SIG-M5 treated with dmso at 0.1 percent for 504 hours (cell line): ENCODE measurements around the gene FAM161A.
"Not testable (repeated sequence)": the region's sequence is repeated elsewhere in the genome, so short reads cannot be mapped to it uniquely, and the experiment has no call there.

Source experiments
- DNase-seq: peaks from one replicate; lab custom pipeline; 2025; ENCODE audit not compliant: unreplicated experiment; lab: John Stamatoyannopoulos, UW

The FAM161A gene

GRCh38 chr2:61853847-61854563 lies at the start of gene FAM161A:
TSS of gene FAM161A (minus strand) at chr2:61854060. CDS start at chr2:61854041, 19 bp downstream.
- peak; percentile 83 for DNase-seq

- no peak for DNase-seq
These were observed 46.4 kb upstream of the FAM161A start for GRCh38 chr2:61900281-61900680.

- peak; percentile 58 for DNase-seq
These were observed 45.0 kb upstream of the FAM161A start for GRCh38 chr2:61898810-61899209.

- DNase-seq = peak; percentile 92
These were observed 34.6 kb upstream of the FAM161A start, which contains the start of gene CCT4 for GRCh38 chr2:61888267-61889055. TSS of gene CCT4 (minus strand) at chr2:61888656. CDS start at chr2:61888507, 149 bp downstream.

GRCh38 chr2:61887717-61888266 lies 33.9 kb upstream of the FAM161A start:
- DNase-seq = peak; percentile 35

- no peak for DNase-seq
These were observed 32.2 kb upstream of the FAM161A start for GRCh38 chr2:61885896-61886603.

GRCh38 chr2:61882850-61883249 lies 29.0 kb upstream of the FAM161A start:
- no peak for DNase-seq

- DNase-seq = not testable (repeated sequence)
These were observed 25.5 kb upstream of the FAM161A start for GRCh38 chr2:61879351-61879750.

GRCh38 chr2:61878761-61879160 lies 24.9 kb upstream of the FAM161A start:
- no peak for DNase-seq

GRCh38 chr2:61877571-61878245 lies 23.8 kb upstream of the FAM161A start:
- no peak for DNase-seq

GRCh38 chr2:61876400-61876799 lies 22.5 kb upstream of the FAM161A start:
- no peak for DNase-seq

- not testable (repeated sequence) for DNase-seq
These were observed 12.7 kb upstream of the FAM161A start for GRCh38 chr2:61866482-61867089.

GRCh38 chr2:61862085-61862484 lies 8.2 kb upstream of the FAM161A start:
- DNase-seq = no peak

- no peak for DNase-seq
These were observed 3.4 kb upstream of the FAM161A start for GRCh38 chr2:61857224-61857623.

GRCh38 chr2:61855318-61855613 lies 1.4 kb upstream of the FAM161A start:
- no peak for DNase-seq

- peak; percentile 97 for DNase-seq
These were observed 881 bp upstream of the FAM161A start for GRCh38 chr2:61854564-61855317.

- peak; percentile 66 for DNase-seq
These were observed 594 bp downstream of the FAM161A start for GRCh38 chr2:61853086-61853846.

GRCh38 chr2:61851270-61851669 lies 2.6 kb downstream of the FAM161A start:
- not testable (repeated sequence) for DNase-seq

- no peak for DNase-seq
These were observed 8.5 kb downstream of the FAM161A start for GRCh38 chr2:61845320-61845719.
